CD4-positive, CD25-positive, alpha-beta regulatory T cell (primary cell): ENCODE measurements around the gene TLK1. TPM values are rescaled to one million over a fixed set of nuclear protein-coding genes. Genes with fewer than 3 reads are reported as not detected.

Experiments
- ATAC-seq, 2 donors: fragments of 150-1000 bp; cut with Tn5 transposase; one replicate each; pipeline ENCODE4 v1.10.0; 2021; ENCODE audit warnings: low read depth in 2 of 2, moderate number of reproducible peaks in 2 of 2, moderate library complexity in 1 of 2
- DNase-seq, 3 donors: peaks; one replicate each; pipeline versions ENCODE4 v3.0.0 to v3.0.0-alpha.2; 2012 to 2022; ENCODE audit warnings: mixed read lengths in 1 of 3
- H3K27ac ChIP-seq: one replicate; pipeline ENCODE4 v1.7.0; 2013; ENCODE audit warnings: mild to moderate bottlenecking, low read length; ENCODE audit not compliant: insufficient read depth, poor library complexity, severe bottlenecking
- H3K27me3 ChIP-seq: one replicate; pipeline ENCODE4 v1.7.0; 2013; ENCODE audit warnings: low read length; ENCODE audit not compliant: control insufficient read depth, insufficient read depth
- H3K36me3 ChIP-seq: one replicate; pipeline ENCODE4 v1.7.0; 2013; ENCODE audit warnings: mild to moderate bottlenecking, low read length, moderate library complexity; ENCODE audit not compliant: control insufficient read depth, insufficient read depth
- H3K4me1 ChIP-seq: 2 replicates; pipeline ENCODE4 v1.7.0; 2013; ENCODE audit warnings: mild to moderate bottlenecking, low read length; ENCODE audit not compliant: insufficient read depth, control insufficient read depth, poor library complexity, severe bottlenecking
- H3K4me3 ChIP-seq: one replicate; pipeline ENCODE4 v1.7.0; 2013; ENCODE audit warnings: low read depth, mild to moderate bottlenecking, low read length, moderate library complexity
- H3K9me3 ChIP-seq, 2 experiments: 1 replicate in 1 of 2; 2 replicates in 1 of 2; pipeline ENCODE4 v1.7.0; 2013; ENCODE audit warnings: low read length in 2 of 2, mild to moderate bottlenecking in 1 of 2, moderate library complexity in 1 of 2; ENCODE audit not compliant: control insufficient read depth in 2 of 2
- H3K27ac Mint-ChIP-seq, 3 donors: one replicate each; pipeline ENCODE4 v1.8.0; 2020 to 2022; ENCODE audit warnings: mild to moderate bottlenecking in 3 of 3, mixed read lengths in 3 of 3, moderate library complexity in 2 of 3
- H3K27me3 Mint-ChIP-seq: one replicate; pipeline ENCODE4 v1.8.0; 2022; ENCODE audit warnings: mild to moderate bottlenecking, mixed read lengths
- H3K36me3 Mint-ChIP-seq: one replicate; pipeline ENCODE4 v1.8.0; 2020; ENCODE audit warnings: mixed read lengths
- H3K4me1 Mint-ChIP-seq, 4 donors: one replicate each; pipeline ENCODE4 v1.8.0; 2020 to 2022; ENCODE audit warnings: mixed read lengths in 4 of 4, mild to moderate bottlenecking in 1 of 4
- H3K4me3 Mint-ChIP-seq, 4 donors: one replicate each; pipeline ENCODE4 v1.8.0; 2020 to 2022; ENCODE audit warnings: mild to moderate bottlenecking in 4 of 4, mixed read lengths in 4 of 4, moderate library complexity in 3 of 4
- H3K9me3 Mint-ChIP-seq, 7 donors: one replicate each; pipeline ENCODE4 v1.8.0; 2020 to 2022; ENCODE audit warnings: mixed read lengths in 7 of 7, mild to moderate bottlenecking in 3 of 7, moderate library complexity in 2 of 7
- polyA plus RNA-seq, 4 donors: library from polyadenylated mRNA; unstranded; fragments of 300-500 nt; fragmentation: Illumina TruSeq; gene quantifications; one replicate each; pipeline ENCODE4 v1.2.3, GENCODE V29; 2021
- total RNA-seq: library from RNA; stranded (reverse); gene quantifications from one replicate; pipeline ENCODE4 v1.2.3, GENCODE V29; 2022

The TLK1 gene
- total and polyA plus RNA-seq, 5 donors from 2014 or later: 33.9 to 179 (median 54.4) TPM

GRCh38 chr2:171009386-171009785 lies 151.3 kb downstream of the TLK1 start:
- no peaks in the 10 kb centered on the region for H3K9me3 Mint-ChIP-seq

GRCh38 chr2:171008550-171009205 lies 152.0 kb downstream of the TLK1 start:
- DNase-seq (no peak), ATAC-seq (no peak)
- peak overlapping the region in 1 of 3 donors; percentile 84 for H3K27ac Mint-ChIP-seq
- peaks cover 13 to 18% (median 16%) of the 10 kb centered on the region in 4 donors for H3K4me1 Mint-ChIP-seq
- Histone ChIP-seq H3K9me3 (no peaks in the 10 kb centered on the region), H3K27ac (no peak overlapping the region), H3K4me1 (no peaks in the 10 kb centered on the region), H3K4me3 (no peak overlapping the region), H3K36me3 (peaks cover 67% of the 10 kb centered on the region), H3K27me3 (no peaks in the 10 kb centered on the region)
- no peak overlapping the region for H3K4me3 Mint-ChIP-seq
- peaks cover 55% of the 10 kb centered on the region for H3K36me3 Mint-ChIP-seq
- H3K9me3 Mint-ChIP-seq: no peaks in the 10 kb centered on the region
- H3K27me3 Mint-ChIP-seq: no peaks in the 10 kb centered on the region

More at GRCh38 chr2:171009386-171009785, 151.3 kb downstream of the TLK1 start:
- no peak for DNase-seq
- peaks cover 13 to 23% (median 16%) of the 10 kb centered on the region in 4 donors for H3K4me1 Mint-ChIP-seq
- H3K36me3 Mint-ChIP-seq: peaks cover 59% of the 10 kb centered on the region
- no peak for ATAC-seq
- Histone ChIP-seq H3K27me3 (no peaks in the 10 kb centered on the region), H3K9me3 (no peaks in the 10 kb centered on the region), H3K4me3 (no peak overlapping the region), H3K36me3 (peaks cover 67% of the 10 kb centered on the region), H3K4me1 (no peaks in the 10 kb centered on the region), H3K27ac (no peak overlapping the region)
- H3K4me3 Mint-ChIP-seq: no peak overlapping the region
- H3K27me3 Mint-ChIP-seq: no peaks in the 10 kb centered on the region
- peak overlapping the region in 1 of 3 donors; percentile 32 for H3K27ac Mint-ChIP-seq

GRCh38 chr2:171004833-171005232 lies 155.9 kb downstream of the TLK1 start:
- no peak overlapping the region for H3K4me3 Mint-ChIP-seq
- DNase-seq: no peak
- H3K9me3 Mint-ChIP-seq: no peaks in the 10 kb centered on the region
- H3K27ac ChIP-seq: no peak overlapping the region
- peaks cover 7 to 15% (median 9%) of the 10 kb centered on the region in 4 donors for H3K4me1 Mint-ChIP-seq
- H3K36me3 ChIP-seq: peaks cover 60% of the 10 kb centered on the region
- no peaks in the 10 kb centered on the region for H3K4me1 ChIP-seq
- no peak overlapping the region for H3K27ac Mint-ChIP-seq
- peaks cover 51% of the 10 kb centered on the region for H3K36me3 Mint-ChIP-seq
- H3K27me3 Mint-ChIP-seq: no peaks in the 10 kb centered on the region
- ATAC-seq: no peak
- H3K27me3 ChIP-seq: no peaks in the 10 kb centered on the region
- H3K9me3 ChIP-seq: no peaks in the 10 kb centered on the region
- no peak overlapping the region for H3K4me3 ChIP-seq

- Histone ChIP-seq H3K27ac (no peak overlapping the region), H3K4me3 (no peak overlapping the region), H3K4me1 (no peaks in the 10 kb centered on the region), H3K27me3 (no peaks in the 10 kb centered on the region), H3K36me3 (peaks cover 59% of the 10 kb centered on the region), H3K9me3 (no peaks in the 10 kb centered on the region)
- H3K27ac Mint-ChIP-seq: no peak overlapping the region
- peaks cover 6 to 13% (median 7%) of the 10 kb centered on the region in 4 donors for H3K4me1 Mint-ChIP-seq
- ATAC-seq (no peak), DNase-seq (no peak)
- H3K36me3 Mint-ChIP-seq: peaks cover 47% of the 10 kb centered on the region
- H3K9me3 Mint-ChIP-seq: no peaks in the 10 kb centered on the region
- no peaks in the 10 kb centered on the region for H3K27me3 Mint-ChIP-seq
- H3K4me3 Mint-ChIP-seq: no peak overlapping the region
Measured at GRCh38 chr2:171004363-171004762, 156.3 kb downstream of the TLK1 start.

- H3K4me1 ChIP-seq: no peaks in the 10 kb centered on the region
- Mint-ChIP-seq H3K9me3 (no peaks in the 10 kb centered on the region), H3K4me1 (peaks cover 0 to 24% (median 2%) of the 10 kb centered on the region in 4 donors), H3K4me3 (no peak overlapping the region), H3K27me3 (no peaks in the 10 kb centered on the region), H3K27ac (no peak overlapping the region), H3K36me3 (peaks cover 42% of the 10 kb centered on the region)
- H3K4me3 ChIP-seq: no peak overlapping the region
- H3K9me3 ChIP-seq: no peaks in the 10 kb centered on the region
- ATAC-seq (no peak), DNase-seq (no peak)
- peaks cover 57% of the 10 kb centered on the region for H3K36me3 ChIP-seq
- H3K27me3 ChIP-seq: no peaks in the 10 kb centered on the region
- no peak overlapping the region for H3K27ac ChIP-seq
Measured at GRCh38 chr2:170999654-171000053, 161.0 kb downstream of the TLK1 start.

GRCh38 chr2:170997893-170998597 lies 162.6 kb downstream of the TLK1 start:
- Mint-ChIP-seq H3K27ac (peak overlapping the region; percentile 9 to 87 (median 77)), H3K27me3 (no peaks in the 10 kb centered on the region), H3K9me3 (no peaks in the 10 kb centered on the region), H3K36me3 (peaks cover 44% of the 10 kb centered on the region), H3K4me1 (peaks cover 0 to 24% (median 2%) of the 10 kb centered on the region in 4 donors), H3K4me3 (no peak overlapping the region)
- no peak for ATAC-seq
- no peak for DNase-seq
- no peak overlapping the region for H3K27ac ChIP-seq
- H3K9me3 ChIP-seq: no peaks in the 10 kb centered on the region
- H3K4me3 ChIP-seq: no peak overlapping the region
- H3K27me3 ChIP-seq: no peaks in the 10 kb centered on the region
- H3K4me1 ChIP-seq: no peaks in the 10 kb centered on the region
- peaks cover 59% of the 10 kb centered on the region for H3K36me3 ChIP-seq

GRCh38 chr2:170996316-170996715 lies 164.4 kb downstream of the TLK1 start:
- no peak for DNase-seq
- Histone ChIP-seq H3K36me3 (peaks cover 71% of the 10 kb centered on the region), H3K27ac (no peak overlapping the region), H3K4me1 (no peaks in the 10 kb centered on the region), H3K9me3 (no peaks in the 10 kb centered on the region), H3K4me3 (no peak overlapping the region), H3K27me3 (no peaks in the 10 kb centered on the region)
- H3K27me3 Mint-ChIP-seq: no peaks in the 10 kb centered on the region
- H3K9me3 Mint-ChIP-seq: no peaks in the 10 kb centered on the region
- no peak overlapping the region for H3K27ac Mint-ChIP-seq
- peaks cover 0 to 29% (median 4%) of the 10 kb centered on the region in 4 donors for H3K4me1 Mint-ChIP-seq
- no peak overlapping the region for H3K4me3 Mint-ChIP-seq
- peaks cover 52% of the 10 kb centered on the region for H3K36me3 Mint-ChIP-seq
- no peak for ATAC-seq
